ENCODE measurements around the gene LHX3.

LHX3 gene

DNA sequence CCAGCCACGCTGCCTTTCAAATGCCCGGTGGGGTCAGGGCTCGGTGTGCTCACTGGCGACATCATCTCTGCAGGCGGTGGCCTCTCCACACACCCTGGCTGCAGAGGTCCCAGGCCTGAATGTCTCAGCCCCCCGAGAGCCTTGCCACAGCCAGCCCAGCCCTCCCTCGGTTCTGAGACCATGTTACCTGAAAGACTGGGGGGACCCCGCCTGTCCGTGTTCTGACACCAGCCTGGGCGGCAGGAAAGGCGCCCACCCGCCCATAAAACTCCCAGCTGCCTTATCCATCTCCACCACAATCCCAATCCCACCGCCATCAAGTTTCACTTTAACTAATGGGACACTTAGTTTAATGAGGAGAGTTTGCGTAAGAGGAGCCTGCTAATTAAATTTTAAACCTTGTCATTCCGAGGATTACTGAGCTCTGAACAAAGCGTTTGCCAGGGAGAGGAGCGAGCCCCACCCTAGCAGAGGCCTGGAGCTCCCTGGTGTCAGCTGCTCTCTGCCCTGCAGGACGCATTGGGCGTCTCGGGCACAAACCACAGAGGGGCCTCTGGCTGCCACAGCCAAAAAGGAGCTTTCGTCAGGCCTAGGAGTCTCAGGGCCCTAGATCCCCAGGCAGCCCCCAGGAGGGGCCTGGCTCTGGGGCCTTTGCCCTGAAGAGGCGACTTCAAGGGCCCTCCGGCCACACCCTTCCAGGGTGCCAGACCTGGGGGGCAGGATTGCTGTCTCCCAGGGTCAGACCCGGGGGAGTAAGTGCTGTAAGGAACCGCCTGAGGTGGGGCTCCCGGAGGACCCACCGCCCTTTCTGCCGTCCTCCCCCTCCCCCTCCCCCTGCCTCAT is 15.3 kb downstream of the LHX3 start:
- Histone ChIP-seq H3K4me3 (ENCODE audit: low read length in 2 of 2) (no peak overlapping the region), H2AFZ (ENCODE audit: low read length) (no peak overlapping the region), H2AK5ac (ENCODE audit: low read depth, low read length) (peak overlapping the region; percentile 95), H3K79me1 (ENCODE audit: low read depth, low read length) (peaks cover 3% of the 10 kb centered on the region), H3K14ac (ENCODE audit: low read length) (peak overlapping the region; percentile 98), H3K27ac (replicated peaks; ENCODE audit: low read length) (no peak overlapping the region), H4K8ac (ENCODE audit: low read depth, low read length) (no peak overlapping the region), H3K4ac (ENCODE audit: low read length) (no peak overlapping the region), H3K4me1 (ENCODE audit: control insufficient read depth in 2 of 2, insufficient read depth in 1 of 2, low read depth in 1 of 2, low read length in 2 of 2) (peaks cover 4 to 14% of the 10 kb centered on the region in 2 donors), H3K4me2 (ENCODE audit: insufficient read depth, low read length, poor library complexity, severe bottlenecking) (no peak overlapping the region), H4K91ac (ENCODE audit: low read depth, low read length, poor library complexity) (no peak overlapping the region), H2BK5ac (ENCODE audit: low read length) (no peak overlapping the region), H2BK120ac (ENCODE audit: low read depth, low read length) (peak overlapping the region; percentile 52), H2BK15ac (ENCODE audit: low read length) (peak overlapping the region; percentile 83), H3K27me3 (ENCODE audit: control insufficient read depth in 3 of 3, insufficient read depth in 3 of 3, low read depth in 1 of 3, low read length in 3 of 3) (peaks cover 29 to 93% (median 44%) of the 10 kb centered on the region in 3 experiments), H3K9me3 (replicated peaks in 1 of 2; ENCODE audit: control insufficient read depth in 2 of 2, insufficient read depth in 1 of 2, low read depth in 1 of 2, low read length in 2 of 2) (peaks cover 0 to 1% of the 10 kb centered on the region in 2 donors), H3K9ac (ENCODE audit: low read depth, low read length, poor library complexity) (no peak overlapping the region), H3K36me3 (replicated peaks in 1 of 2; ENCODE audit: control insufficient read depth in 2 of 2, insufficient read depth in 2 of 2, low read length in 2 of 2) (no peaks in the 10 kb centered on the region), H3K18ac (ENCODE audit: low read length) (peak overlapping the region; percentile 90), H3K23ac (ENCODE audit: low read depth, low read length, poor library complexity) (no peak overlapping the region), H2BK12ac (ENCODE audit: low read length) (no peak overlapping the region)
- WGBS, 2 donors (ENCODE audit: extremely low coverage in 2 of 2, insufficient read length in 2 of 2, insufficient replicate concordance in 1 of 2) = no CpG with 5 or more reads among the region's 28 CpGs
- no peak for DNase-seq (ENCODE audit: low spot score)

DNA sequence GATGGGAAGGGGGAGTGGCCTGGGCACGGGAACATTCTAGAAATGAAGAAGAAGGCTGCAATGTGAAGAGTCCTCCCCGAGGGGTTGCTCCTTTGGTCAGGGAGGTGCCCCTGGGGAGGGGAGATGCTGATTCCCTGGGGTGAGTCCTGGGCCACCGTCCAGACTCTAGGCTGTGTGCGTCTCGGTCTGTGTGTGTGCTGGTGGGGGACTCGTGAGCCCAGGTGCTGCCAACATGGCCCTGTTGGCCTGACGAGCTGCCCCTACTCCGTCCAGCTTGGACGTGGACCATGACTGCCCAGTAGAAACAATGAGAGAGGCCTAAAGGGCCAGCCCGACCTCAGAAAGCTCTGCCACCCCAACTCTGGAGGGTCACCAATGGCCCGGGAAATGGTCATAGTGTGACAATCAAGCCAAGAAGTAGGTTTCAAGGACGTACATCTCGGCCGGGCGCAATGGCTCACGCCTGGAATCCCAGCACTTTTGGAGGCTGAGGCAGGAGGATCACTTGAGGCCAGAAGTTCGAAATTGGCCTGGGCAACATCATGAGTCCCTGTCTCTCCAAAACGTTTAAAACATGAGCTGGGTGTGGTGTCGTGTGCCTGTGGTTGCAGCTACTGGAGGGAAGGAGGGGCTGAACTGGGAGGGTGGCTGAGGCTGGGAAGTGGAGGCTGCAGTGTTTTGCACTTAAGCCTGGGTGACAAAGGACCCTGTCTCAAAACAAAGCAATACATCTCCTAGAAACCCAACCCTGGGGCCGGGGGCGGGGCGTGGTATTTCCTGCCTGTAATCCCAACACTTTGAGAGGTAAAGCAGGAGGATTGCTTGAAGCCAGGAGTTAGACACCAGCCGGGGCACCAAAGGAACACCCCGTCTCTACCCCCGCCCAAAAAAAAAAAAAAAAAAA is 17.0 kb downstream of the LHX3 start:
- H3K23ac ChIP-seq (ENCODE audit: low read depth, low read length, poor library complexity) = no peak overlapping the region
- WGBS, 2 donors (ENCODE audit: extremely low coverage in 2 of 2, insufficient read length in 2 of 2, insufficient replicate concordance in 1 of 2) = no CpG with 5 or more reads among the region's 25 CpGs
- no peaks in the 10 kb centered on the region for H3K36me3 ChIP-seq (replicated peaks in 1 of 2; ENCODE audit: control insufficient read depth in 2 of 2, insufficient read depth in 2 of 2, low read length in 2 of 2)

DNA sequence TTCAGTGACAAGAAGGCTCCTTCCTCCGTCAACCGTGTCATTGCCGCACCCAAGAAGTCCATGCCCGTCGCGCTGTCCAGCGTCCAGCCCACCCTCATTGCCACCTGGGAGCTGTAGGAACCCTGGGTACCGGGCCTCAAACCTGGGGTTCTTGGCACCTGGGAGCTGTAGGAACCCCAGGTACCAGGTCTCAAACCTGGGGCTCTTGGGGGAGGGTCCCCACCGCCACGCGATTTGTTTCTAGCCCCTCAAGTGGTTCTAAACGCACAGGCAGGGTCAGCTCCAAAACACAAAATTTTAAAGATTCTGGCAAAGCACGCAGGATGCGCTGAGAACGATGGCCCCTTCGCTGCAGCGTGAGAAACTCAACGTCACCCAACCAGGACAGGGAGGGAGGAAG is 17.7 kb downstream of the LHX3 start:
- Histone ChIP-seq H4K8ac (ENCODE audit: low read depth, low read length) (no peak overlapping the region), H2BK5ac (ENCODE audit: low read length) (no peak overlapping the region), H3K27ac (replicated peaks; ENCODE audit: low read length) (no peak overlapping the region), H3K23ac (ENCODE audit: low read depth, low read length, poor library complexity) (no peak overlapping the region), H3K9me3 (replicated peaks in 1 of 2; ENCODE audit: control insufficient read depth in 2 of 2, insufficient read depth in 1 of 2, low read depth in 1 of 2, low read length in 2 of 2) (peaks cover 0 to 1% of the 10 kb centered on the region in 2 donors), H3K9ac (ENCODE audit: low read depth, low read length, poor library complexity) (no peak overlapping the region), H3K4me2 (ENCODE audit: insufficient read depth, low read length, poor library complexity, severe bottlenecking) (no peak overlapping the region), H3K4ac (ENCODE audit: low read length) (no peak overlapping the region), H2BK15ac (ENCODE audit: low read length) (peak overlapping the region; percentile 60), H3K36me3 (replicated peaks in 1 of 2; ENCODE audit: control insufficient read depth in 2 of 2, insufficient read depth in 2 of 2, low read length in 2 of 2) (no peaks in the 10 kb centered on the region), H2AFZ (ENCODE audit: low read length) (no peak overlapping the region), H3K79me1 (ENCODE audit: low read depth, low read length) (no peaks in the 10 kb centered on the region), H3K18ac (ENCODE audit: low read length) (peak overlapping the region; percentile 62), H4K91ac (ENCODE audit: low read depth, low read length, poor library complexity) (no peak overlapping the region), H3K4me3 (ENCODE audit: low read length in 2 of 2) (no peak overlapping the region), H2AK5ac (ENCODE audit: low read depth, low read length) (no peak overlapping the region), H2BK120ac (ENCODE audit: low read depth, low read length) (no peak overlapping the region), H3K27me3 (ENCODE audit: control insufficient read depth in 3 of 3, insufficient read depth in 3 of 3, low read depth in 1 of 3, low read length in 3 of 3) (peaks cover 12 to 92% (median 21%) of the 10 kb centered on the region in 3 experiments), H3K14ac (ENCODE audit: low read length) (no peak overlapping the region), H3K4me1 (ENCODE audit: control insufficient read depth in 2 of 2, insufficient read depth in 1 of 2, low read depth in 1 of 2, low read length in 2 of 2) (peaks cover 4 to 14% of the 10 kb centered on the region in 2 donors), H2BK12ac (ENCODE audit: low read length) (no peak overlapping the region)
- no peak for DNase-seq (ENCODE audit: low spot score)
- no CpG with 5 or more reads among the region's 18 CpGs for WGBS, 2 donors (ENCODE audit: extremely low coverage in 2 of 2, insufficient read length in 2 of 2, insufficient replicate concordance in 1 of 2)

More for the DNA sequence above, 17.0 kb downstream of the LHX3 start:
- Histone ChIP-seq H2BK12ac (ENCODE audit: low read length) (no peak overlapping the region), H3K4me2 (ENCODE audit: insufficient read depth, low read length, poor library complexity, severe bottlenecking) (no peak overlapping the region), H3K79me1 (ENCODE audit: low read depth, low read length) (no peaks in the 10 kb centered on the region), H3K27ac (replicated peaks; ENCODE audit: low read length) (no peak overlapping the region), H2AK5ac (ENCODE audit: low read depth, low read length) (peak overlapping the region; percentile 73), H2AFZ (ENCODE audit: low read length) (no peak overlapping the region), H3K4me1 (ENCODE audit: control insufficient read depth in 2 of 2, insufficient read depth in 1 of 2, low read depth in 1 of 2, low read length in 2 of 2) (peaks cover 4 to 14% of the 10 kb centered on the region in 2 donors), H2BK5ac (ENCODE audit: low read length) (peak overlapping the region; percentile 62), H2BK15ac (ENCODE audit: low read length) (peak overlapping the region; percentile 60), H3K14ac (ENCODE audit: low read length) (no peak overlapping the region), H3K18ac (ENCODE audit: low read length) (peak overlapping the region; percentile 62), H4K91ac (ENCODE audit: low read depth, low read length, poor library complexity) (no peak overlapping the region), H3K9ac (ENCODE audit: low read depth, low read length, poor library complexity) (no peak overlapping the region), H2BK120ac (ENCODE audit: low read depth, low read length) (no peak overlapping the region), H3K27me3 (ENCODE audit: control insufficient read depth in 3 of 3, insufficient read depth in 3 of 3, low read depth in 1 of 3, low read length in 3 of 3) (peaks cover 17 to 93% (median 28%) of the 10 kb centered on the region in 3 experiments), H4K8ac (ENCODE audit: low read depth, low read length) (no peak overlapping the region), H3K9me3 (replicated peaks in 1 of 2; ENCODE audit: control insufficient read depth in 2 of 2, insufficient read depth in 1 of 2, low read depth in 1 of 2, low read length in 2 of 2) (peaks cover 0 to 1% of the 10 kb centered on the region in 2 donors), H3K4ac (ENCODE audit: low read length) (no peak overlapping the region), H3K4me3 (ENCODE audit: low read length in 2 of 2) (no peak overlapping the region)
- DNase-seq (ENCODE audit: low spot score) = no peak
